IPS-18a (cell line): ENCODE results near the gene KCTD15.

Experiments used
- H3K27ac ChIP-seq: one replicate; pipeline ENCODE4 v1.5.1; 2013; ENCODE audit warnings: low read length
- H3K27me3 ChIP-seq: one replicate; pipeline ENCODE4 v1.6.1; 2013; ENCODE audit warnings: mild to moderate bottlenecking, low read length; ENCODE audit not compliant: control insufficient read depth, insufficient read depth
- H3K36me3 ChIP-seq: one replicate; pipeline ENCODE4 v1.6.1; 2013; ENCODE audit warnings: low read depth, low read length; ENCODE audit not compliant: control insufficient read depth
- H3K4me1 ChIP-seq: one replicate; pipeline ENCODE4 v1.6.1; 2013; ENCODE audit warnings: low read depth, low read length; ENCODE audit not compliant: control insufficient read depth
- H3K4me3 ChIP-seq: one replicate; pipeline ENCODE4 v1.5.1; 2013; ENCODE audit warnings: low read length
- H3K9ac ChIP-seq: one replicate; pipeline ENCODE4 v1.6.1; 2013; ENCODE audit warnings: mild to moderate bottlenecking, low read length, moderate library complexity
- H3K9me3 ChIP-seq: one replicate; pipeline ENCODE4 v1.6.1; 2013; ENCODE audit warnings: low read depth, low read length; ENCODE audit not compliant: control insufficient read depth

The KCTD15 gene

DNA sequence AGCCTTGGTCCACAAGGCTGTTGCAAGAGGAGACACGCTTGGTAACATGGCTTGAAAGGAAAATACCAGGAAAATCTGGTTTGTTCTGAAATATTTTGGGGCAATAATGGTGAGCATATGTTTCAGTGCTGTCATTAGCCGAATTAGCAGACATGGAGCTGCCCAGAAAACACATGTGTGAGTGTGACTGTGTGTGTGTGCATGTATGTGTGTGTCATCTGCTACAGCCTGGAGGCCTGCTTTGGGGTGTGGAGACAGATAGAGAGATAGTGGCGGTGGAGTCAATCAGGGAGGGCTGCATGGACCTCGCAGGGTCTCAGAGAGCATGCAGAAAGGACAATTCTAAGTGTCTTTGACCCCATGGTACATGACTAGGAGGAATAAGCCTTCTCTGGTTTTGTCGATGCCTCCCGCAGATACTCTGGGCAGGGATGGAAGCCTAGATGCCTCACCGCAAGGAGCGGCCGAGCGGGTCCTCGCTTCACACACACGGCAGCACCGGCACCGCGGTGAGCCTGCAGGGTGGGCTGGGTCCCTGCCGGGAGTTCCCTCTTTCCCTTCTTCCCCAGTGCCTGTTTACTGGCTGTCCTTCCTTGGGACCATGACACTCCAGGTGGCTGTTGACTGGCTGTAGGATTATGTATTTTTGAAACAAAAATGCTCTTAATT, 3.5 kb downstream of the KCTD15 start:
- H3K27ac ChIP-seq = no peak overlapping the region
- H3K9ac ChIP-seq = no peak overlapping the region
- H3K4me1 ChIP-seq = peaks cover 14% of the 10 kb centered on the region
- peaks cover 45% of the 10 kb centered on the region for H3K36me3 ChIP-seq
- H3K9me3 ChIP-seq = no peaks in the 10 kb centered on the region
- H3K4me3 ChIP-seq = no peak overlapping the region
- H3K27me3 ChIP-seq = no peaks in the 10 kb centered on the region

DNA sequence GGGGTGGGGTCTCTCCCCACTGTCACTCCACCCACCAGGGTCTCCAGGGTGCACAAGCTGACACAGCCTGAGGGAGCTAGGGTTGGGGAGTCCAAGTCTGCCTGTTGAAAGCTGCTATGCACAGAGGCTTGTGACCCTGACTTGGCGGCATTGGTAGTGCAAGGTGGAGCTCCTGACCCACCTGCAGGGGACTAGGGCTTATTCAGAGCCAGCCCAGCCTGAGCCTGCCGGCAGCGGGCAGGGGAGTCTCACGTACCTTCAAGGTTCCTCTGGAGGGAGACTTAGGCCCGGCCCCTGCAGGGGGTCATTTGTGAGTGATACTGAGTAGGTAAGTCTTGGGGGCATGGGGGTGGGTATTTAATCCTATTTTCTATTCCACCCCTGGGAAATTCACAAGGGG, 4.7 kb downstream of the KCTD15 start:
- no peak overlapping the region for H3K4me3 ChIP-seq
- H3K36me3 ChIP-seq = peaks cover 52% of the 10 kb centered on the region
- no peaks in the 10 kb centered on the region for H3K9me3 ChIP-seq
- H3K4me1 ChIP-seq = peaks cover 14% of the 10 kb centered on the region
- no peaks in the 10 kb centered on the region for H3K27me3 ChIP-seq
- H3K27ac ChIP-seq = no peak overlapping the region
- H3K9ac ChIP-seq = no peak overlapping the region

DNA sequence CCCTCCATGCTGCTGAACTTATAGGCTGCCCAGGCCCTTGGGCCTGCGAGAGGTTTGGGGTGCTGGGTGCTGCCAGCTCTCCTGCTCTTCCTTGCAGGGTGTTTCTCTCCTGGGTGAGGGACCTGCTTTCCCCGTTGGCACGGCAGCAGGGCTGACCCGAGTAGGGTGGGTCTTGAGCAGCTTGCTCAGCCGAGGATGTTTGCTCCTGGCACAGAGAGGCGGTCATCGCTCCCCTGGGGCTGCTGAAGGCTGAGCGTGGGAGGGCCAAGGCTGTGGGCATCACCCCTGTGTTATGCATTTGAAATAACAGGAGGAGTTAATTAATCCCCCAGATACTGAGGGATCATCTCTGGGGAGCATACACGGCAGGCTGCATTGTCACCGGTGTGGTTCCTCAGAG, 5.3 kb downstream of the KCTD15 start:
- no peak overlapping the region for H3K4me3 ChIP-seq
- H3K36me3 ChIP-seq = peaks cover 58% of the 10 kb centered on the region
- no peak overlapping the region for H3K9ac ChIP-seq
- no peaks in the 10 kb centered on the region for H3K9me3 ChIP-seq
- H3K27ac ChIP-seq = no peak overlapping the region
- H3K4me1 ChIP-seq = peaks cover 14% of the 10 kb centered on the region
- H3K27me3 ChIP-seq = no peaks in the 10 kb centered on the region

DNA sequence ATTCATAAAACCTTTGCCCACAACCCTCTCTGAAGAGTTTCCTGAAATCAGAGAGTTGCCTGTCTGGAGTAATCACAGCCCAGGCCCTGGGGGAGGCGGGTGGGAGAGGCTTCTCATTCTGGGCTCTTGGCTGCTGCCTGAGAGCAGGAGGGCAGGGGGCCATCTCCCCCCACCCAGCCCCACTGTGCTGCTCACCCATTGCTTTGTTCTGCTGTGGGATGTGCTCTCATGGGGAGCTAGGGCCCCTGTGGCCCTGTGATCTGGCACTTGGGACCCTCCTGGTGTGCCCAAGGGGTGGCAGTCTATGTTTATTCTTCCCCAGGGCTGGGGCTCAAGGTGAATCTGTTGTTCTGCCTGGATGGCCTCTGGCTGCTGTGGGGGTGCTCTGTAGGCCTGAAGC, 6.1 kb downstream of the KCTD15 start:
- Histone ChIP-seq H3K9ac (no peak overlapping the region), H3K4me3 (no peak overlapping the region), H3K4me1 (peaks cover 14% of the 10 kb centered on the region), H3K27me3 (no peaks in the 10 kb centered on the region), H3K9me3 (no peaks in the 10 kb centered on the region), H3K36me3 (peaks cover 62% of the 10 kb centered on the region), H3K27ac (no peak overlapping the region)

DNA sequence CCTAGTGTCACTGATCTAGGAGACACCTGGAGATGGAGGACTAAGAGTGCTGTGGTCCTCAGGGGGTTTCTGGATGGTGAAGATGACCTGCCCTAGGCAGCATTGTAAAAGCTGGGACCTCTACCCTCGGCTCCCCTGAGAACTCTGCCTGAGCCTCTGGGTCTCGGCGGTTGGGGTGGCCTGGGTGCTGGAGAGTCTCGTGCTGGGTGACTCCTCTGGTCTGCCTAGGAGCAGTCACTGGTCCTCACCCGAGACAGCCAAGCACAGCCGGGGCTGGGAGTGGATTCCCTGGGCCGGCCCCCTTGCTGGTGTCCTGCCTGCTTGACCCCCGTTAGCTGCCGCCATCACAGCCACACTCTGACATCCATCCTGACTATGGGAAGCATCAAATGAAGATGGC, 6.7 kb downstream of the KCTD15 start:
- Histone ChIP-seq H3K9me3 (no peaks in the 10 kb centered on the region), H3K27ac (no peak overlapping the region), H3K4me1 (peaks cover 14% of the 10 kb centered on the region), H3K27me3 (no peaks in the 10 kb centered on the region), H3K9ac (no peak overlapping the region), H3K4me3 (no peak overlapping the region), H3K36me3 (peaks cover 67% of the 10 kb centered on the region)

DNA sequence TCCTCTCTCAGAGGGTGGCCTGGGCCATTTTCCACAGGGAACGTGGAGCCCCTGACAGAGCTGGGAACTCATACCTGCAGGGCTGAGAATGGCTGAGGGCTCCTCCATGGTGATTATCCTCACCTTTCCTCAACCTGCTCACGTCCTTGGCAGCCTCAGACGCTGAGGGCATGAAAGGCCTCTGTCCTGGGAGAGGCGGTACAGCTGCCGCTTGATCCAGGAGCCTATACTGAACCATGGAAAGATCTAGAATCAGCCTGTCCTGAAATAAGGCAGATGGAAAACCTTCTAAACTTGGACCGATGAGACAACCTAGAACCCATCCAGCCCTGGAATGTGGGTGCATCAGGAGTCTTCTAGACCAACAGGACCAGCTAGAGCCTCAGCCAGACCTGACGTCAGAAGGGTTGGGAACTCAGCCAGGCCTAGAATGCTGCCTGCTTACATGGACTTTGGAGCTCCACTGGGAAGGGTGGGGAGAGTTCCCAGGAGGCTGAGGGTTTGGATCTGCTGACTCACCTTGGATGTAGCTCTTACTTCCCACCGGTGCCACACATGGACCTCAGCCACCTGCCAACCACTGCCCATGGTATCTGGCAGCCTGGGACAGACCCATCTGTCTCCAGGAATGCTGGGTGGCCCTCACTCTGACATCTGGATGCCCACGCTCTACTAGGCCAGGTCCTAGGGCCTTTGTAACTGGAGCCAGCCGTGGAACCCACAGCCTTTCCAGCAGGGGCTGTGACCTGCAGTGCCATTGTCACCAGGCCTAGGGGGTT, 7.5 kb downstream of the KCTD15 start:
- peaks cover 68% of the 10 kb centered on the region for H3K36me3 ChIP-seq

DNA sequence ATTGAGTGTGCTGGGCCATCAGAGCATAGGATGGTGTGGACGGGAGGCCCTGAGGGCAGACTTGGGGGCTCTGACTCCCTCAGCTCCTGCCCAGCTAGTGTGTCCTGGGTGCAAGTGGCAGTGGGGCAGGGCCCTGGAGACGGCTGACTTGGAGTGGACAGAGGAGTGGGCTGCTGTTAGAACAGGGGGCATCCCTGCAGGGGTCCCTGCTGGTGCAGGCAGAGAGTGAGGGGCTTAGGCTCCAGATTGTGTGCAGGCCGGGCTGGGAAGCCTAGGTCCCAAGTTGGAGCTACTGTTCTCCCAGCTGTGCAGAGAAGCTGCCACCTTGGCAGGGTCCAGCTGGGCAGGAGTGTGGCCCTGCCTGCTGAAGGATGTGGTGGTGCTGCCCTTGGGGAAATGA, 8.6 kb downstream of the KCTD15 start:
- Histone ChIP-seq H3K4me1 (no peaks in the 10 kb centered on the region), H3K9me3 (no peaks in the 10 kb centered on the region), H3K9ac (no peak overlapping the region), H3K4me3 (no peak overlapping the region), H3K36me3 (peaks cover 68% of the 10 kb centered on the region), H3K27me3 (no peaks in the 10 kb centered on the region), H3K27ac (no peak overlapping the region)

More for the DNA sequence above, 7.5 kb downstream of the KCTD15 start:
- no peaks in the 10 kb centered on the region for H3K9me3 ChIP-seq
- H3K27ac ChIP-seq = no peak overlapping the region
- peaks cover 9% of the 10 kb centered on the region for H3K4me1 ChIP-seq
- no peak overlapping the region for H3K4me3 ChIP-seq
- H3K9ac ChIP-seq = no peak overlapping the region
- H3K27me3 ChIP-seq = no peaks in the 10 kb centered on the region

DNA sequence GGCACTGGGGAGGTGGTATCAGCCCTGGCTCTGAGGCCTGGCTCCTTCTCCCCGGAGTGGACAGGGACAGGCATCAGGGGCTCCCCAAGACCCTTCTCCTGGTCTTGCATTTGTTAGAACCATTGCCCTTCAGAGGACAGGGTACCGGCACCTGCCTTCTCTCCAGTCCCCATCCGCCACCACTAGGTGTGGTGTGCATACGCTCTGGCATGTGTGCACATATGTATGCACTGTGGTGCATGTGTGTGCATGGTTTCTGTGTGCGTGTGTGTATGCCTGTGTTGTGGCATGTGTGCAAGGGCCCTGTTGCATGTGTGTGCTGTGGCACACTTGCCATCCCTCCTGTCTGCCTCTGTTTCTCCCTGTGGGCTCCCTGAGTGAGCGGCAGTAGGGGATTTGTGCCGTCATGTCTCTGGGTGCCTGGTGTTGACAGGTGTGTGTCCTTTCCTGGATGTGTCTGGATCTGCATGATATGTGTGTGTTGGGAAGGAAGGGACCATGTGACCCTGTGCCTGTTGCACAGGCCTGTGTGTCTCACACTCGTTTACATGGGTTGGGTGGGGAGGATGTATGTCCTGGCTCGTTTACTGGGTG, 9.3 kb downstream of the KCTD15 start:
- Histone ChIP-seq H3K4me3 (no peak overlapping the region), H3K9ac (no peak overlapping the region), H3K27me3 (no peaks in the 10 kb centered on the region), H3K4me1 (no peaks in the 10 kb centered on the region), H3K9me3 (no peaks in the 10 kb centered on the region), H3K27ac (no peak overlapping the region), H3K36me3 (peaks cover 67% of the 10 kb centered on the region)

DNA sequence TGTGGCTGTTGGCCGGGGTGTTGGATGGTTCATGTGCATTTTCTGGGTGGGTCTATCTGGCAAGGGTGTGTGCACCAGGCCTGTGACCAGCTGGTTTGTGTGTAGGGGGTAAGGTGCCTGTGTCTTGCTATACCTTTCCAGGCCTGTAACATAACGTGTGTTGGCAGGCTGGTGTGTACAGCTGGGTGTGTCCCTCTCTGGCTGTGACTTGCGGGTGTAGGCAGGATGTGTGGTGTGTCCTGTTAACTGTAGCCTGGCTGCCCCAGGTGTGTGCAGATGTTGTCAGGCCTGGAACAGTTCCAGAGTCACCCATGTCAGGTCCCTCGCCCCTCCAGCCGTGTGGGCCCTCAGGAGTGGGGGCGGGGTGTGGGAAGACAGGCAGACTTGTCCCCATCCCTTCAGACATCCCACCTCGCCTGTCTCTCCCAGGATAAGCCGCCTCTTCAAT, 9.8 kb downstream of the KCTD15 start:
- peaks cover 66% of the 10 kb centered on the region for H3K36me3 ChIP-seq
- H3K4me1 ChIP-seq = no peaks in the 10 kb centered on the region
- no peak overlapping the region for H3K4me3 ChIP-seq
- H3K9me3 ChIP-seq = no peaks in the 10 kb centered on the region
- no peak overlapping the region for H3K9ac ChIP-seq
- no peaks in the 10 kb centered on the region for H3K27me3 ChIP-seq
- H3K27ac ChIP-seq = no peak overlapping the region

DNA sequence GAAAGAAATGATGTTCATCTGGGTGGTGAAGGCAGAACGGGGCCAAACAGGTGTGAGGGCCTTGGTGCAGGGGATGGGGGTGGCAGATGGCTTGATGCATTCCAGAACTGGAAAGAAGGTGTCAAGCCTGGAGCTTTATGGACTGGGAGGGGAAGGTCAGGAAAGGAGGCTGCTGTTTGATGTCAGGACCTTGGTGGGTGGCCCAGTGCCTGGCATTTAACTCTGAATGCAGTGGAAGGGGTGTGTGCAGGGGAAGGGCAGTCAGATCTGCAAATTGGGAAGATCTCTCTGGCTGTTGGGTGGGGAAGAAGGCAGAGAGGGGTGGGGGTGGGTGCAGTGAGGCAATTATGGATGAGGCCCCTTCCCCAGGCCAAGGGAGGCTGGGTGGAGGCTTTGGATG, 11.7 kb downstream of the KCTD15 start:
- no peak overlapping the region for H3K9ac ChIP-seq
- H3K36me3 ChIP-seq = peaks cover 64% of the 10 kb centered on the region

DNA sequence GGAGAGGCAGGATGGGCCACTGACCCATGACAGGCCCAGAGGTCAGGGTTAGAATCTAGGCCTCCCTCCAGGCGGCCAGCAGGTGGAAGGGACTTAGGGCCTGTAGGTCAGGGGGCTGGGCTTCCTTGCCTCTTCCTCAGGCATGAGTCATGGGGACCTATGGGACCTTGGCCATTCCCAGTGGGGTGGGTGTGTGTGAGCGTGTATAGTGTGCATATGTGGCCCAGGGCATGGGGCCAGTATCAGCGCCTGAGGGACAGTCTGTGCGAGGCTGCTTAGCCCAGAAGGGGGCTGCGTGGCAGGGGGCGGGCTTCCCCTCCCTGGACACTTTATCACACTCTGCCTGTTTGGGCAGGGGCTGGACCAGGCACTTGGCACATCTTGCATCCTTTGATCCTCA, 13.3 kb downstream of the KCTD15 start:
- Histone ChIP-seq H3K9me3 (no peaks in the 10 kb centered on the region), H3K27me3 (no peaks in the 10 kb centered on the region), H3K9ac (no peak overlapping the region), H3K4me1 (no peaks in the 10 kb centered on the region), H3K36me3 (peaks cover 49% of the 10 kb centered on the region), H3K4me3 (no peak overlapping the region), H3K27ac (no peak overlapping the region)

More for the DNA sequence above, 11.7 kb downstream of the KCTD15 start:
- Histone ChIP-seq H3K27ac (no peak overlapping the region), H3K9me3 (no peaks in the 10 kb centered on the region), H3K27me3 (no peaks in the 10 kb centered on the region), H3K4me1 (no peaks in the 10 kb centered on the region), H3K4me3 (no peak overlapping the region)
